ENCODE data around the gene FGF14. TPM values are rescaled to one million over a fixed set of nuclear protein-coding genes. Genes with fewer than 3 reads are reported as not detected.

Gene FGF14
- polyA plus RNA-seq, 1 of the 3 experiments (the other 2 are of a cell fraction), result 0.20 TPM

GRCh38 chr13:102400675-102401145 lies 1.1 kb downstream of the FGF14 start (continued):
- TF ChIP-seq JUND (IDR thresholded peaks at IDR 0.05), result no peak
- TF ChIP-seq FOXJ3 (CRISPR knock-in tag; IDR thresholded peaks at IDR 0.05), result no peak

DNA sequence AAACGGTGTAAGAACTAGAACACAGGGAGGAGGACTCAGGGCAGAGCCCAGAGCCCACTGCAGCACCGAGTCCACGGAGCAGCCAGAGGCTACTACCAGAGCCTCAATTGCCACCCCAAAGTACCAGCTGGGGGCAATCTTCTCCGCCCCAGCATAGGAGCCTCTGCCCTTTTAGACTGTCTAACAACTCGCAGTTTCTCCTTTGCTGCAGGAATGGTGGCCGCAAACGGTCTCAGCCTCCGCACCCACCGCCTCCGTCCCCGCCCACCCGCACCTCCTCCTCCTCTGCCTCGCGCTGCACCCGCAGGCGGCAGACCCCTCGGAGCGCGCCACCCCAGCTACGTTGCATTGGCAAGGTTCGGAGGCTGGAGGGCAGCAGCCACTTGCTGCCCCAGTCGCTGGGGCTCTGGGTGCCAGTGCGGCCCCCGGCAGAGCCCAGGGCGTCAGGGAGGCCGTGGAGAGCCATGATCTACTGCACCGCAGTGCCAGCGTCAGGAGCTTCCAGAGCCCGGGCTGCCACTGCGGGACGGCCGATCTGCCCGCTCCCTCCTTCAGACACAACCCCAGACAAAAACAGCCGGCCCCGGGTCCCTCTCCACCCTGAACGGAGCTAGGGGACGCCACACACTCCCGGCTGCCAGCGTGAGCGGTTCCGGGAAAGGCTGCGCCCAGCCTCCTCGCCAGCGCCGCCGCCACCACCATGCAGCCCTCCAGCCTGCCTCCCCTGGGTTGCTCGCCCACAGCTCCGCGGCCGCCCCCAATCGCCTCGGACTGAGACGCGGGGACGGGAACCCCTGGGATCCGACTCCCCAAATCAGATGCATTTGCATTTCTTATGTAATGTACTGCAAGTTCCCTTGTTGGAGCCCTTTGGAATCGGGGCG lies 1.8 kb downstream of the FGF14 start:
- no peaks in the 10 kb centered on the region for H3K27me3 ChIP-seq (ENCODE audit: insufficient read depth)
- H3K27ac ChIP-seq (ENCODE audit: low read depth in 2 of 2, low read length in 1 of 2), result peak overlapping the region in 1 of 2 experiments; percentile 96; a peak in 2 of 4 replicates
- 1% methylated on average over 27 of the region's 58 CpGs for WGBS (ENCODE audit: low lambda C conversion rate)
- H3K79me2 ChIP-seq (ENCODE audit: insufficient read depth), result no peaks in the 10 kb centered on the region
- ChIA-PET POLR2A (interaction anchor here (0.7 to 2.8 kb wide), 12 partner anchors 9 to 457 kb away, joined by 3 to 19 read pairs (median 4); no protein-coding TSS in a partner anchor), CTCF (interaction anchor here (0.8 to 6.0 kb wide), 14 partner anchors 9 to 1255 kb away, joined by 3 to 67 read pairs (median 4); no protein-coding TSS in a partner anchor)
- peak overlapping the region; percentile 67 to 83 for H3K4me3 ChIP-seq (ENCODE audit: low read depth in 2 of 2, low read length in 1 of 2)
- no peaks in the 10 kb centered on the region for H4K20me1 ChIP-seq (ENCODE audit: insufficient read depth)
- H3K9me2 ChIP-seq, result no peaks in the 10 kb centered on the region
- H3K4me2 ChIP-seq, result peak overlapping the region; percentile 97
- peaks cover 0 to 15% of the 10 kb centered on the region in 2 experiments; a peak in 2 of 4 replicates for H3K4me1 ChIP-seq (ENCODE audit: control insufficient read depth in 1 of 2, insufficient read depth in 2 of 2, low read depth in 1 of 2, low read length in 1 of 2)
- peak; percentile 16; the same call in 1 of the 2 replicates for TF ChIP-seq RAD21 (IDR thresholded peaks at IDR 0.05; ENCODE audit: low read length)
- TF ChIP-seq CHD2 (IDR thresholded peaks at IDR 0.05; ENCODE audit: low read length, partially characterized antibody), result peak; percentile 1
- no peak for TF ChIP-seq YY1 (IDR thresholded peaks at IDR 0.05; ENCODE audit: low read depth)
- TF ChIP-seq, protein P1, sequence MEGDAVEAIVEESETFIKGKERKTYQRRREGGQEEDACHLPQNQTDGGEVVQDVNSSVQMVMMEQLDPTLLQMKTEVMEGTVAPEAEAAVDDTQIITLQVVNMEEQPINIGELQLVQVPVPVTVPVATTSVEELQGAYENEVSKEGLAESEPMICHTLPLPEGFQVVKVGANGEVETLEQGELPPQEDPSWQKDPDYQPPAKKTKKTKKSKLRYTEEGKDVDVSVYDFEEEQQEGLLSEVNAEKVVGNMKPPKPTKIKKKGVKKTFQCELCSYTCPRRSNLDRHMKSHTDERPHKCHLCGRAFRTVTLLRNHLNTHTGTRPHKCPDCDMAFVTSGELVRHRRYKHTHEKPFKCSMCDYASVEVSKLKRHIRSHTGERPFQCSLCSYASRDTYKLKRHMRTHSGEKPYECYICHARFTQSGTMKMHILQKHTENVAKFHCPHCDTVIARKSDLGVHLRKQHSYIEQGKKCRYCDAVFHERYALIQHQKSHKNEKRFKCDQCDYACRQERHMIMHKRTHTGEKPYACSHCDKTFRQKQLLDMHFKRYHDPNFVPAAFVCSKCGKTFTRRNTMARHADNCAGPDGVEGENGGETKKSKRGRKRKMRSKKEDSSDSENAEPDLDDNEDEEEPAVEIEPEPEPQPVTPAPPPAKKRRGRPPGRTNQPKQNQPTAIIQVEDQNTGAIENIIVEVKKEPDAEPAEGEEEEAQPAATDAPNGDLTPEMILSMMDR (IDR thresholded peaks at IDR 0.05), result peak; percentile 34
- no peak for TF ChIP-seq POLR2AphosphoS5 (IDR thresholded peaks at IDR 0.05; ENCODE audit: low read depth, low read length)
- peak; percentile 27 for TF ChIP-seq SMC3 (IDR thresholded peaks at IDR 0.05; ENCODE audit: low read depth, low read length)
- TF ChIP-seq ZBTB33 (IDR thresholded peaks at IDR 0.05; ENCODE audit: borderline replicate concordance, low read depth), result no peak
- TF ChIP-seq MAX (IDR thresholded peaks at IDR 0.05; ENCODE audit: low read depth), result no peak
- no peak for TF ChIP-seq RFX5 (IDR thresholded peaks at IDR 0.05; ENCODE audit: low read length)
- TF ChIP-seq IRF3 (IDR thresholded peaks at IDR 0.05; ENCODE audit: low read depth, low read length), result no peak
- DNase-seq, result peak; percentile 78
- H2AFZ ChIP-seq (ENCODE audit: low read depth), result peak overlapping the region; percentile 92; the same call in 1 of the 2 replicates
- H3K9me3 ChIP-seq, result no peaks in the 10 kb centered on the region
- H3F3A ChIP-seq (replicated peaks; ENCODE audit: insufficient read depth), result peaks cover 5% of the 10 kb centered on the region
- peaks cover 0 to 4% of the 10 kb centered on the region in 2 experiments for H3K36me3 ChIP-seq (replicated peaks in 1 of 2; ENCODE audit: control insufficient read depth in 1 of 2, insufficient read depth in 2 of 2, low read length in 1 of 2)
- peak overlapping the region; percentile 28; the same call in 1 of the 2 replicates for H3K9ac ChIP-seq

All from SK-N-SH (cell line).